GM12872 (cell line): ENCODE measurements around the gene LDLRAP1.

Experiments used
- TF ChIP-seq, protein P1 (sequence below): IDR thresholded peaks from 3 replicates; pipeline ENCODE4 v1.5.1; 2011; ENCODE audit warnings: low read depth, mild to moderate bottlenecking, low read length, moderate library complexity; ENCODE audit not compliant: insufficient read depth

LDLRAP1 gene

DNA sequence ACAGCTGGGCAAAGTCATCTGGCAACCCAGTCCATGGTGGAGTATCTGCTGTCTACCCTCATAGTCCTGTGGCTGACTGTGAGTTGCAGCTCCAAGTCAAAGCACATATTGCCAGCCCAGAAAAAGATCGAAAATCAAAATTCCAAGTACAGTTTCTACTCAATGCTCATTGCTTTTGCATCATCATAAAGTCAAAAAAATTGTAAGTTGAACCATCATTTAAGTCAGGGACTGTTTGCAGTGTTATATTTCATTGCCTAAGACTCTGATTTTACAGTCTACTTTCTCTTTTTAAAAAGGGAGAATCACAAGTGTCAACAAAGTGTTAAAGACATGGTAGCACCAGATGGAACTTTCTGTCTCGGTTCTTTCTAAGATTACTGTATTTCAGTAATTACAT lies 50.5 kb downstream of the LDLRAP1 start:
- TF ChIP-seq, protein P1, sequence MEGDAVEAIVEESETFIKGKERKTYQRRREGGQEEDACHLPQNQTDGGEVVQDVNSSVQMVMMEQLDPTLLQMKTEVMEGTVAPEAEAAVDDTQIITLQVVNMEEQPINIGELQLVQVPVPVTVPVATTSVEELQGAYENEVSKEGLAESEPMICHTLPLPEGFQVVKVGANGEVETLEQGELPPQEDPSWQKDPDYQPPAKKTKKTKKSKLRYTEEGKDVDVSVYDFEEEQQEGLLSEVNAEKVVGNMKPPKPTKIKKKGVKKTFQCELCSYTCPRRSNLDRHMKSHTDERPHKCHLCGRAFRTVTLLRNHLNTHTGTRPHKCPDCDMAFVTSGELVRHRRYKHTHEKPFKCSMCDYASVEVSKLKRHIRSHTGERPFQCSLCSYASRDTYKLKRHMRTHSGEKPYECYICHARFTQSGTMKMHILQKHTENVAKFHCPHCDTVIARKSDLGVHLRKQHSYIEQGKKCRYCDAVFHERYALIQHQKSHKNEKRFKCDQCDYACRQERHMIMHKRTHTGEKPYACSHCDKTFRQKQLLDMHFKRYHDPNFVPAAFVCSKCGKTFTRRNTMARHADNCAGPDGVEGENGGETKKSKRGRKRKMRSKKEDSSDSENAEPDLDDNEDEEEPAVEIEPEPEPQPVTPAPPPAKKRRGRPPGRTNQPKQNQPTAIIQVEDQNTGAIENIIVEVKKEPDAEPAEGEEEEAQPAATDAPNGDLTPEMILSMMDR: no peak

DNA sequence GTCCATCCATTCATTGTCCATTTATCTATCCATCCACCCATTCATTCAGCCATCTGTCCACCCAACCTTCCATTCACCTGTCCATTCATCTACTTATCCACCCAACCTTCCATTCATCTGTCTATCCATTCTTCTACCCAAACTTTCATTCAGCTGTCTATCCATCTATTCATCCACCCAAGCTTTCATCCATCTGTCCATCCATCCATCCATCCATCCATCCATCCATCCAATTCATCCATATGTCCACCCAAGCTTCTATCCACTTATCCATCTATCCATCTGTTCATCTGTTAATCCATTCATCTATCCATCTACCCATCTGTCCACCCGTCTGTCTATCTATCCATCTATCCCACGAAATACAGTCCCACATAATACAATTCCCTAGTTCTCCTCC lies 51.6 kb downstream of the LDLRAP1 start:
- TF ChIP-seq, protein P1: no peak

DNA sequence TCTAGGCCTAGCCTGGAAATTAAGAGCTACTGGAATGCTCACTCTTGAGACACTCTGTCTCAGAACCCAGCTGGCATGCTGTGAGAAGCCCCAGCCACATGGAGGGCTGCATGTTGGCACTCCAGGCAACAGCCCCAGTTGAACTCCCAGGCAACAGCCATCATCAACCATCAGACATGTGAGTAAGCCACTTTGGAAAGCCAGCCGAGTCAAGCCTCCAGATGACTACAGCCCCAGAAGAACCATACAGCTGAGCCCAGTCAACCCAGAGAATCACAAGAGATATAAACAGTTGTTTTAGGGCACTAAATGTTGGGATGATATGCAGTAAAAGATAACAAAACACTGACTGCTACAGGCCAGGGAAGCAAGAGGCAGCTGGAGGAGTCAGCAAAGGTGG lies 55.5 kb downstream of the LDLRAP1 start:
- TF ChIP-seq, protein P1: no peak

DNA sequence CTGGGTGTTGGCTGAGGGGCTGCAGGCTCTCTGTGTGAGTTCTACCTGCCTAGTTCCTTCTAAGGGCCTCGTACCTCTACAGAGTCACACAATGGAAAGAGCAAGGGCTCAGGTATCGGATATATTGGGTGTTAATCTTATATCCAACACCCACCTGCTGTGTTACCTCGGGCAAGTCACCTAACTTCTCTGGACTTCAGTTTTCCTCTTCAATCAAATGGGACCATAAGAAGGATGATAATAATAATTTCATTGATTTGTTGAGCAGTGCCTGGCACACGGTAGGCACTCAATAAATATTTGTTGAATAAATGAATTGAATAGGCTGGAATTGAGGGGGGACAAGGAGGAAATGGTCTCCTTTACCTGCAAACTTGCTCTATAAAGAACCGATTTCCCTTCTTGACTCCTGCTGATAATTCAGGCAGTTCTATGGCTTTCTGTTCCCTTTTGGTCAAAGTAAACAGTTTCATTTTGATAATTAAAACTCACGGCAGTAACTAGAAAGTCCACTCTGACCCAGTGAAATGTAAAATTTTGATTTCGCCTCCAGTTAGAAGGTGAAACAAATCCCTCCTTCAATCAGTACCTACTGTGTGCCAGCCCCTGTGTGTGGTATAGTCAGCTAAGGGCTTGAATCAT lies 56.7 kb downstream of the LDLRAP1 start:
- TF ChIP-seq, protein P1: no peak

DNA sequence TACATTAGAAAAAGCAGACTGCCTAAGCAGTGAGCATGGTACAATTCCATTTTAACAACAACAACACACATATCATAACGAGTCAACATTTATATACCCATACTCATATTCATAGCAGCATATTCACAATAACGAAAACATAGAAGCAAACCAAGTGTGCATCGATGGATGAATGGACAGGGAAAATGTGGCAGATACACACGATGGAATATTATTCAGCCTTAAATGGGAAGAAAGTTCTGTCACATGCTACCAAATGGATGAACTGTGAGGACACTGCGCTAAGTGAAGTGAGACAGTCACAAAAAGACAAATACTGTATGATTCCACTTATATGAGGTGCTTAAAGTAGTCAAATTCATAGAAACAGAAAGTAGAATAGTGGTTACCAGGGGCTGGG lies 63.7 kb downstream of the LDLRAP1 start:
- TF ChIP-seq, protein P1: no peak

DNA sequence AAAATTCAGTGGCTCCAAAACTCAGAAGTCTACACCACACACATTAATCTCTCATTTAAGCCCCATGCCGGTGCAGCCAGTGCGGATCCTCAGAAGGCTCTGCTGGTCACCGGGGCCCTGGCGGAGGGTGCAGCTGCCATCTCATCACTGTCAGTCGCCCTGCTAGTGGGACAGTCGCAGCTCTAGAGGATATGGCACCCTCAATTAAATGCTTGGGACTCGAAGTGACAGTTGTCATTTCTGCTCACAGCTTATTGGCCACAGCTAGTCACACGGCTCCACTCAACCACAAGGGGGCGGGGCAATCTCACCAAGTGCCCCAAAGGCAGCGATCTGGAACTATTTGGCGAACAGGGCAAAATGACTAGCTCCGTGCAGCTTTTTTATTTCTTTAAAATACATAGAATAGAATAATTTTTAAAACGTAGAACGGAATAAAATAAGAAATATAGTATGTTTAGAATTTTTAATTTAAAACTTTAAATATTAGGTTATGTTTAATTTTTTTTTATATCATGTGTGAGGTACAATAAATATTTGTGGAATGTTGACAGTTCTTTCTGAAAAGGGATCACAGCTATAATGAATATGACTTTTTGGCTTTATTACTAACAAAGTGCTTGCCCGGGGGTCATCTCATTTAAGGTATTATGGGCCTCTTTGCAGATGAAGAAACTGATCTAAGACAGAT lies 65.2 kb downstream of the LDLRAP1 start:
- TF ChIP-seq, protein P1: 0 out of 3 replicates have a peak, but pooled peaks have one; percentile 34

DNA sequence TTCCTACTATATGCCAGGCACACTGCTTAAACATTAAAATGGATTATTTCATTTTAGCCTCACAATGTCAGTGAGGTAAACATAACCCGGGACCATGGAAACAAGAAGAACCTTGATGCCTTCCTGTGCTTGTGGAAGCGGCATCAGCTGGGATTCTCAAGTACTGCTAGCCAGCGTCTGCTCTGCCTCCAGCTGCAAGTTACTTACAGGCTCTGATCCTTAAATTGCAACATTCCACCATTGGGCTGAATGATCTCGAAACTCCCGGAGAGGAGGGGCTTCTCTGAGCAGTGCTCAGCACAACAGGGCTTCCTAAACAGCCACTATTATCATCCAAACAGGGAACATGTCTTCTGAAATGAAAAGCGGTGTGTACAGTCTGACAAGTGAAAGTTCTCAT lies 66.5 kb downstream of the LDLRAP1 start:
- TF ChIP-seq, protein P1: no peak
